Liver (tissue), 3 donors: ENCODE results near the gene CHODL.

Source experiments
- CTCF ChIP-seq: fragments of 150-350 bp; IDR thresholded peaks from 2 replicates; pipeline ENCODE4 v1.5.1; 2017; ENCODE audit warnings: improper control_type of control experiment, low read depth, low read length; ENCODE audit not compliant: missing input control
- RXRA ChIP-seq, 2 donors: IDR thresholded peaks; 2 replicates each; pipeline ENCODE4 v1.6.1; 2017 to 2018; ENCODE audit warnings: antibody characterized with exemption in 2 of 2, mild to moderate bottlenecking in 1 of 2
- SP1 ChIP-seq: IDR thresholded peaks from 2 replicates; pipeline ENCODE4 v1.6.1; 2018; ENCODE audit warnings: antibody characterized with exemption, mild to moderate bottlenecking
- donor health status: healthy.
- donor health status: healthy.

- TF ChIP-seq SP1, result no peak
- TF ChIP-seq RXRA (IDR thresholded peaks at IDR 0.05), result no peak
- no peak for TF ChIP-seq CTCF
Observed at GRCh38 chr21:18275781-18276180, 31.1 kb downstream of the CHODL start.
